ENCODE measurements around the gene UGP2. TPM values are rescaled to one million over a fixed set of nuclear protein-coding genes. Genes with fewer than 3 reads are reported as not detected.

The UGP2 gene
- total RNA-seq, 1 experiment from 2014 or later, result 883 TPM

- no peaks in the 10 kb centered on the region for H3K9me3 Mint-ChIP-seq
- no peak for DNase-seq
- no peaks in the 10 kb centered on the region for H3K79me1 ChIP-seq (ENCODE audit: insufficient read depth, low read depth, low read length, poor library complexity, severe bottlenecking)
- H3K4me2 ChIP-seq (ENCODE audit: insufficient read depth, insufficient read length, low read length), result no peak overlapping the region
- no peak overlapping the region for H3K27ac Mint-ChIP-seq
- H2BK120ac ChIP-seq (ENCODE audit: low read depth, low read length, poor library complexity, severe bottlenecking), result no peak overlapping the region
- H3K18ac ChIP-seq (ENCODE audit: insufficient read length, low read depth, low read length), result no peak overlapping the region
- H3K9ac ChIP-seq (ENCODE audit: extremely low read depth, insufficient read length, low read length), result no peak overlapping the region
- H3K4me3 Mint-ChIP-seq, result no peak overlapping the region
- H3K23me2 ChIP-seq (ENCODE audit: insufficient read length, low read depth, low read length, poor library complexity, severe bottlenecking), result no peaks in the 10 kb centered on the region
- H4K91ac ChIP-seq (ENCODE audit: insufficient read length, low read depth, low read length), result no peak overlapping the region
- H2BK15ac ChIP-seq (ENCODE audit: low read depth, low read length), result no peak overlapping the region
- H3K9me3 ChIP-seq (ENCODE audit: control insufficient read depth, low read depth, low read length), result no peaks in the 10 kb centered on the region
- no peak overlapping the region for H3K27ac ChIP-seq (ENCODE audit: insufficient read length, low read depth, low read length)
- H3K4me1 ChIP-seq (ENCODE audit: insufficient read depth, low read length), result no peaks in the 10 kb centered on the region
- no peak overlapping the region for H4K5ac ChIP-seq (ENCODE audit: insufficient read length, low read depth, low read length)
- H3K27me3 ChIP-seq (ENCODE audit: insufficient read depth, low read length), result no peaks in the 10 kb centered on the region
- TF ChIP-seq CTCF (conservative IDR thresholded peaks at IDR 0.05), result no peak
- H2BK5ac ChIP-seq (ENCODE audit: insufficient read length, low read length), result no peak overlapping the region
- no peak overlapping the region for H3K14ac ChIP-seq (ENCODE audit: insufficient read depth, low read length)
- no CpG with 5 or more reads among the region's 1 CpG for WGBS (ENCODE audit: extremely low coverage, insufficient read length, low lambda C conversion rate)
- no peak overlapping the region for H3K56ac ChIP-seq (ENCODE audit: insufficient read length, low read depth, low read length)
- H4K8ac ChIP-seq (replicated peaks; ENCODE audit: insufficient read length, low read depth, low read length), result no peak overlapping the region
- H3K4ac ChIP-seq (ENCODE audit: low read depth, low read length), result no peak overlapping the region
- no peaks in the 10 kb centered on the region for H3K27me3 Mint-ChIP-seq (ENCODE audit: low read depth)
- H4K20me1 ChIP-seq (ENCODE audit: control insufficient read depth, insufficient read depth, insufficient read length), result no peaks in the 10 kb centered on the region
- H3K4me1 Mint-ChIP-seq, result peaks cover 9 to 17% of the 10 kb centered on the region in 2 experiments
- no peak overlapping the region for H3K23ac ChIP-seq (ENCODE audit: insufficient read length, low read depth, low read length)
- H3K79me2 ChIP-seq (ENCODE audit: insufficient read depth, low read length), result no peaks in the 10 kb centered on the region
- H2BK12ac ChIP-seq (ENCODE audit: insufficient read length, low read depth, low read length), result no peak overlapping the region
- no peak overlapping the region for H3T11ph ChIP-seq (ENCODE audit: low read length)
- no peak overlapping the region for H2BK20ac ChIP-seq (ENCODE audit: low read depth, low read length, poor library complexity, severe bottlenecking)
- no peaks in the 10 kb centered on the region for H3K36me3 Mint-ChIP-seq (ENCODE audit: insufficient read depth in 1 of 3, low read depth in 3 of 3)
- H2AFZ ChIP-seq (ENCODE audit: low read length), result no peak overlapping the region
- H2AK5ac ChIP-seq (ENCODE audit: insufficient read length, low read length), result no peak overlapping the region
These were observed 20.7 kb upstream of the UGP2 start for GRCh38 chr2:63820969-63821368.

Measured in H9 (cell line).